Measurements from ENCODE around the gene CACNA1B. TPM values are rescaled to one million over a fixed set of nuclear protein-coding genes. Genes with fewer than 3 reads are reported as not detected.

CACNA1B gene
- total RNA-seq, 1 experiment from 2014 or later = 0.34 TPM

DNA sequence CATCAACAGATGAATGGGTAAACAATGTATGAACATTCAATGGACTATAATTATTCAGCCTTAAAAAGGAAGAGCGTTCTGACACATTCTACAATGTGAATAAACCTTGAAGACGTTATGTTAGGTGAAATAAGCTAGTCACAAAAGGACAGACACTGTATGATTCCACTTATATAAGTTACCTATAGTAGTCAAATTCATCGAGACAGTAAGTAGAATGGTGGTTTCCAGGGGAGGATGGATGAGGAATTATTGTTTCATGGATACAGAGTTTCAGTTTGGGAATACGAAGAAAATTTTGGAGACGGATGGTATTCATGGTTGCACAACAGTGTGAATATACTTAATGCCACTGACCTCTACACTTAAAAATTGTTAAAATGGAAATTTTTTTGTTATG, 216.4 kb downstream of the CACNA1B start:
- ChIA-PET CTCF (no interaction called here), POLR2A (ENCODE audit: low non-redundant PET) (no interaction called here)
- no peak for TF ChIP-seq EZH2 (IDR thresholded peaks at IDR 0.05; ENCODE audit: borderline replicate concordance, low read depth, low read length, poor library complexity, severe bottlenecking)
- TF ChIP-seq, protein P1, sequence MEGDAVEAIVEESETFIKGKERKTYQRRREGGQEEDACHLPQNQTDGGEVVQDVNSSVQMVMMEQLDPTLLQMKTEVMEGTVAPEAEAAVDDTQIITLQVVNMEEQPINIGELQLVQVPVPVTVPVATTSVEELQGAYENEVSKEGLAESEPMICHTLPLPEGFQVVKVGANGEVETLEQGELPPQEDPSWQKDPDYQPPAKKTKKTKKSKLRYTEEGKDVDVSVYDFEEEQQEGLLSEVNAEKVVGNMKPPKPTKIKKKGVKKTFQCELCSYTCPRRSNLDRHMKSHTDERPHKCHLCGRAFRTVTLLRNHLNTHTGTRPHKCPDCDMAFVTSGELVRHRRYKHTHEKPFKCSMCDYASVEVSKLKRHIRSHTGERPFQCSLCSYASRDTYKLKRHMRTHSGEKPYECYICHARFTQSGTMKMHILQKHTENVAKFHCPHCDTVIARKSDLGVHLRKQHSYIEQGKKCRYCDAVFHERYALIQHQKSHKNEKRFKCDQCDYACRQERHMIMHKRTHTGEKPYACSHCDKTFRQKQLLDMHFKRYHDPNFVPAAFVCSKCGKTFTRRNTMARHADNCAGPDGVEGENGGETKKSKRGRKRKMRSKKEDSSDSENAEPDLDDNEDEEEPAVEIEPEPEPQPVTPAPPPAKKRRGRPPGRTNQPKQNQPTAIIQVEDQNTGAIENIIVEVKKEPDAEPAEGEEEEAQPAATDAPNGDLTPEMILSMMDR (conservative IDR thresholded peaks at IDR 0.05; ENCODE audit: low read depth, low read length) = no peak
- Histone ChIP-seq H3K4me1 (ENCODE audit: insufficient read depth, low read length, poor library complexity, severe bottlenecking) (no peaks in the 10 kb centered on the region), H3K9me3 (ENCODE audit: low read depth, low read length, poor library complexity, severe bottlenecking) (no peaks in the 10 kb centered on the region), H3K27ac (ENCODE audit: low read depth, low read length, poor library complexity, severe bottlenecking) (no peak overlapping the region), H3K27me3 (replicated peaks; ENCODE audit: insufficient read depth, low read depth, low read length, poor library complexity) (peaks cover 6% of the 10 kb centered on the region), H3K4me3 (ENCODE audit: low read depth, low read length, poor library complexity, severe bottlenecking) (no peak overlapping the region), H3K36me3 (ENCODE audit: insufficient read depth, low read length, poor library complexity, severe bottlenecking) (no peaks in the 10 kb centered on the region)
- no peak for DNase-seq (ENCODE audit: low spot score)
- BruUV-seq (replicated peaks) = no TSS peak
- intact Hi-C loops (cut with micrococcal nuclease; ENCODE audit: unreplicated experiment) = no loop called here

DNA sequence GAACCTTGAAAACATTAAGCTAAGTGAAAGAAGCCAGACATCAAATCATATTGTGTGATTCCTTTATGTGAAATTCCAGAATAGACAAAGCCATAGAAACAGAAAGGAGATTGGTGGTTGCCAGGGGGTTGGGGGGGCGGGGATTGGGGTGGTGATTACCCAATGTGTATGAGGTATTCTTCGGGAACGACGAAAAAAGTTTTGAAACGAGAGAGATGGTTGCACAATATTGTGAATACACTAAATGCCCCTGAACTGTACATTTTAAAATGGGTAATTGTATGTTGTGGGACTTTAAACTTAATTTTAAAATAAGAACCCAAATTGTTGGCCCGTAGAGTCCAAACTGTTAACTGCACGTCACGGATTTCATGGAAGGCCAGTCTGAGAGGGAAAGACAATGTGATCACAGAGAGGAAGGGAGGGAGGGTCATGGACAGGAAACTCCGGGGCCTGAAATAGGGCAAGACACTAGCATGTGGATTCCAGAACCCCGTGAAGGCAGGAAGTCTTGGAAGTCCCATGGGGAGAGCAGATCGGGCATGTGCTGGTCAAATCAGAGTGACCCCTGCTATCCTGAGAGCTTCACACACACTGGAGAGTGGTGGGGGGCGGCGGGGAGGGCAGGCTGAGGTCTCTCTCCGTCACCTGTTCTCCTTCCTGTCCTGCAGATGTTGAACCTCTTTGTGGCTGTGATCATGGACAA, 218.4 kb downstream of the CACNA1B start:
- no TSS peak for BruUV-seq (replicated peaks)
- H3K27ac ChIP-seq (ENCODE audit: low read depth, low read length, poor library complexity, severe bottlenecking) = no peak overlapping the region
- H3K4me1 ChIP-seq (ENCODE audit: insufficient read depth, low read length, poor library complexity, severe bottlenecking) = no peaks in the 10 kb centered on the region
- CTCF ChIA-PET = no interaction called here
- TF ChIP-seq, protein P1 (conservative IDR thresholded peaks at IDR 0.05; ENCODE audit: low read depth, low read length) = no peak
- TF ChIP-seq EZH2 (IDR thresholded peaks at IDR 0.05; ENCODE audit: borderline replicate concordance, low read depth, low read length, poor library complexity, severe bottlenecking) = no peak
- POLR2A ChIA-PET (ENCODE audit: low non-redundant PET) = no interaction called here
- H3K27me3 ChIP-seq (replicated peaks; ENCODE audit: insufficient read depth, low read depth, low read length, poor library complexity) = no peaks in the 10 kb centered on the region
- H3K4me3 ChIP-seq (ENCODE audit: low read depth, low read length, poor library complexity, severe bottlenecking) = no peak overlapping the region
- no peaks in the 10 kb centered on the region for H3K36me3 ChIP-seq (ENCODE audit: insufficient read depth, low read length, poor library complexity, severe bottlenecking)
- H3K9me3 ChIP-seq (ENCODE audit: low read depth, low read length, poor library complexity, severe bottlenecking) = no peaks in the 10 kb centered on the region
- DNase-seq (ENCODE audit: low spot score) = no peak
- intact Hi-C loops (cut with micrococcal nuclease; ENCODE audit: unreplicated experiment) = no loop called here

DNA sequence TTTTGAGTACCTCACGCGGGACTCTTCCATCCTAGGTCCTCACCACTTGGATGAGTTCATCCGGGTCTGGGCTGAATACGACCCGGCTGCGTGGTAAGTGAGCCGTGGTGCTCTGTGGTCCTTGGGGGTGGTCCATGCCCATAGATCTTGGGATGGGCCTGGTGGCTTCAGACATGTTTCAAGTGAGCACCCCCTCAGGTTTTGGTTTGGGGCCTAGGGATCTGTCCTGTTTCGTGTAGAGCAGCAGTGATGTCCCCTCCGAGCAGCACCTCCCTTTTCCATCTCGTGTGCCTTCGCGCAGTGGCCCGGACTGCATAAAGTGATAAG, 218.9 kb downstream of the CACNA1B start:
- Histone ChIP-seq H3K9me3 (ENCODE audit: low read depth, low read length, poor library complexity, severe bottlenecking) (no peaks in the 10 kb centered on the region), H3K4me3 (ENCODE audit: low read depth, low read length, poor library complexity, severe bottlenecking) (no peak overlapping the region), H3K4me1 (ENCODE audit: insufficient read depth, low read length, poor library complexity, severe bottlenecking) (no peaks in the 10 kb centered on the region), H3K27me3 (replicated peaks; ENCODE audit: insufficient read depth, low read depth, low read length, poor library complexity) (no peaks in the 10 kb centered on the region), H3K27ac (ENCODE audit: low read depth, low read length, poor library complexity, severe bottlenecking) (no peak overlapping the region), H3K36me3 (ENCODE audit: insufficient read depth, low read length, poor library complexity, severe bottlenecking) (no peaks in the 10 kb centered on the region)
- TF ChIP-seq, protein P1 (conservative IDR thresholded peaks at IDR 0.05; ENCODE audit: low read depth, low read length) = no peak
- no TSS peak for BruUV-seq (replicated peaks)
- CTCF ChIA-PET = no interaction called here
- DNase-seq (ENCODE audit: low spot score) = no peak
- intact Hi-C loops (cut with micrococcal nuclease; ENCODE audit: unreplicated experiment) = no loop called here
- POLR2A ChIA-PET (ENCODE audit: low non-redundant PET) = no interaction called here
